HEK293T (cell line): Measurements from ENCODE around the gene ERC2.

Experiments used
- BHLHE40 ChIP-seq: fragments of 450-650 bp; IDR thresholded peaks from 2 replicates; pipeline ENCODE4 v1.6.1; 2016; ENCODE audit warnings: mild to moderate bottlenecking, moderate library complexity, borderline replicate concordance
- FOXA1 ChIP-seq: fragments of 450-650 bp; IDR thresholded peaks from 2 replicates; pipeline ENCODE4 v1.6.1; 2016; ENCODE audit warnings: mild to moderate bottlenecking
- FOXK2 ChIP-seq: fragments of 450-650 bp; IDR thresholded peaks from 2 replicates; pipeline ENCODE4 v1.6.1; 2016; ENCODE audit warnings: mild to moderate bottlenecking
- HDGF ChIP-seq: fragments of 450-650 bp; IDR thresholded peaks from 2 replicates; pipeline ENCODE4 v1.6.1; 2017; ENCODE audit warnings: antibody characterized with exemption, borderline replicate concordance
- LEF1 ChIP-seq: fragments of 450-650 bp; IDR thresholded peaks from 2 replicates; pipeline ENCODE4 v1.6.1; 2017; ENCODE audit warnings: mild to moderate bottlenecking, borderline replicate concordance
- NFRKB ChIP-seq: fragments of 450-650 bp; IDR thresholded peaks from 2 replicates; pipeline ENCODE4 v1.6.1; 2016; ENCODE audit warnings: mild to moderate bottlenecking, moderate library complexity
- PKNOX1 ChIP-seq: fragments of 450-650 bp; IDR thresholded peaks from 2 replicates; pipeline ENCODE4 v1.6.1; 2016
- SP1 ChIP-seq: fragments of 450-650 bp; IDR thresholded peaks from 2 replicates; pipeline ENCODE4 v1.6.1; 2017
- SUZ12 ChIP-seq: fragments of 450-650 bp; IDR thresholded peaks from 2 replicates; pipeline ENCODE4 v1.6.1; 2016; ENCODE audit warnings: mild to moderate bottlenecking

DNA sequence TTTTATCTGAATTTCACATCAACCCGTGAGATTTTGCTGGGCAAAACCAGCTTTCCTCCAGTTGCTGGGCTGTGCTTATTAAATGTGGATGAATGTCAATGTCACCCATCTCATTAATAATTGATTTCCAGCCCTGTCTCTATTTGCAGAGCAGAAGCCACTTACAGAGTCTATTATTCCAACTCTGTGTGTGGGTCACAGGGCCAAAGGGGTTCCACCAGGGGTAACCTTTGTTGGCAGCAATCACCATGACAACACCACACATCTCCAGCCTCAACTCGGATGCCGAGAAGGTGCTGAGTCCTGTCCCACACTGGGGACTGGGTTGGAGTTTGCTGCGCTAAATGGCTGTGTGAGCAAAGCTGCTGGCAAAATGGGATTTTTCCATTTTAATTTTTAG, 930.1 kb downstream of the ERC2 start:
- TF ChIP-seq NFRKB = no peak
- no peak for TF ChIP-seq LEF1
- no peak for TF ChIP-seq PKNOX1
- TF ChIP-seq BHLHE40 = no peak
- TF ChIP-seq SP1 = no peak
- TF ChIP-seq FOXA1 = no peak
- TF ChIP-seq HDGF = no peak
- TF ChIP-seq SUZ12 = no peak
- TF ChIP-seq FOXK2 = no peak
